Retinal pigment epithelial cell (primary cell): Measurements from ENCODE around the gene WSB1.
"Not testable (repeated sequence)": the region's sequence is repeated elsewhere in the genome, so short reads cannot be mapped to it uniquely, and the experiment has no call there.

Experiments used
- DNase-seq: peaks from one replicate; pipeline ENCODE4 v3.0.0-alpha.2; 2010; ENCODE audit warnings: low read depth
- H3K4me3 ChIP-seq: 2 replicates; pipeline ENCODE4 v1.5.1; 2011; ENCODE audit warnings: mild to moderate bottlenecking, low read length, control low read depth, moderate library complexity
- CTCF ChIP-seq: conservative IDR thresholded peaks from 2 replicates; pipeline ENCODE4 v1.5.1; 2011; ENCODE audit warnings: low read depth, low read length, control low read depth, inconsistent platforms

Gene WSB1

GRCh38 chr17:27324771-27325339 is 30.9 kb downstream of the WSB1 start:
- no peak for TF ChIP-seq CTCF
- DNase-seq = no peak
- no peak overlapping the region for H3K4me3 ChIP-seq

- no peak for DNase-seq
- no peak for TF ChIP-seq CTCF
- no peak overlapping the region for H3K4me3 ChIP-seq
Observed at GRCh38 chr17:27326051-27326450, 32.1 kb downstream of the WSB1 start.

- no peak overlapping the region for H3K4me3 ChIP-seq
- DNase-seq = no peak
- TF ChIP-seq CTCF = no peak
Observed at GRCh38 chr17:27326585-27326984, 32.7 kb downstream of the WSB1 start.

DNA sequence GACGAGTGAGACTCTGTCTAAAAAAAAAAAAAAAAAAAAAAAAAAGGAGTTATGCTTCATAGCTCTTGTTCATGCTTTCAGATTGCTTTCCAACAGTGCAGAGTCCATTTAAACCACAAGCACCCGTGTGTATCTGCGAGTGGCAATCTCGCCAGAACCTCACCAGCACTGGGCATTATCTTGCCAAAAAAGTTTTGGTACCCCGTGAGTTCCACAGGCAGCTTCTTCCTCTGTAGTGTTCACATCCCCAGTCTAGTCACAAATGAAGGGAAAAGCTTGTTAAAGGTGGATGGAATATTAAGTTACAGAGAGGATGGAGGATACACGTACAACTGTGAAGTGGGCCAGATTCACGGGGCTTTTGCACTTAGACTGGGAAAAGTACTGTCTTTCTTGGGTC is 33.5 kb downstream of the WSB1 start:
- no peak for TF ChIP-seq CTCF
- no peak overlapping the region for H3K4me3 ChIP-seq
- no peak for DNase-seq

DNA sequence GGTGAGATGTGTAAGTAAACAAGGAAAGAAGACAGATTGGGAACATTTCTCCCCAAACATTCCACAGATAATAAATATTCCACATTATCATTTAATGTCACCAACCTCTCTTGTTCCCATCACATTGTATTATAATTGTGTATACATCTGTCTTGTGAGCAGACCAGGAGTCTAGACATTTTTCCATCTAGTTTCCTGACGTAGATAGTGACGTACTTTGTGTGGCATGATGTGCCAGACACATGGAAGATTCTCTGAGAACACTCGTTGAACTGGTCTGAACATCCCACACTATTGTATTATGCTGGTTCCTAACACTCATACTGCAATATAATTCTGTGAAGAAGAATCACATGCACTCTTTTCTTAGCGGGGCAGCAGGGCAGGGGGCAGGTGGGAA is 34.0 kb downstream of the WSB1 start:
- no peak overlapping the region for H3K4me3 ChIP-seq
- no peak for TF ChIP-seq CTCF
- no peak for DNase-seq

- not testable (repeated sequence) for H3K4me3 ChIP-seq
Observed at GRCh38 chr17:27328686-27329085, 34.8 kb downstream of the WSB1 start.

GRCh38 chr17:27329146-27329805 is 35.4 kb downstream of the WSB1 start:
- no peak for DNase-seq
- H3K4me3 ChIP-seq = no peak overlapping the region
- TF ChIP-seq CTCF = no peak

More at GRCh38 chr17:27328686-27329085, 34.8 kb downstream of the WSB1 start:
- not testable (repeated sequence) for DNase-seq
